Islet precursor cell (in vitro differentiated cells): ENCODE measurements around the gene MGLL.

Experiments used
- DNase-seq: peaks from one replicate; pipeline ENCODE4 v3.0.0-alpha.2; 2018

MGLL gene

GRCh38 chr3:127736801-127737539 lies 85.3 kb downstream of the MGLL start:
- DNase-seq: no peak

- DNase-seq: peak; percentile 73
Observed at GRCh38 chr3:127735767-127736693, 86.3 kb downstream of the MGLL start.

GRCh38 chr3:127734754-127735473 lies 87.4 kb downstream of the MGLL start:
- DNase-seq: peak; percentile 96

GRCh38 chr3:127734181-127734720 lies 88.1 kb downstream of the MGLL start:
- DNase-seq: no peak

GRCh38 chr3:127733781-127734180 lies 88.5 kb downstream of the MGLL start:
- DNase-seq: no peak

GRCh38 chr3:127732879-127733350 lies 89.4 kb downstream of the MGLL start:
- DNase-seq: no peak

- no peak for DNase-seq
Observed at GRCh38 chr3:127732303-127732702, 90.0 kb downstream of the MGLL start.

- DNase-seq: no peak
Observed at GRCh38 chr3:127731546-127732289, 90.6 kb downstream of the MGLL start.

- DNase-seq: no peak
Observed at GRCh38 chr3:127730666-127731295, 91.5 kb downstream of the MGLL start.

GRCh38 chr3:127730171-127730570 lies 92.1 kb downstream of the MGLL start:
- no peak for DNase-seq

- DNase-seq: no peak
Observed at GRCh38 chr3:127729556-127730056, 92.7 kb downstream of the MGLL start.

- no peak for DNase-seq
Observed at GRCh38 chr3:127728417-127729015, 93.8 kb downstream of the MGLL start.

- no peak for DNase-seq
Observed at GRCh38 chr3:127726894-127727293, 95.4 kb downstream of the MGLL start.

GRCh38 chr3:127723011-127723567 lies 99.2 kb downstream of the MGLL start:
- no peak for DNase-seq

- no peak for DNase-seq
Observed at GRCh38 chr3:127722091-127722784, 100.1 kb downstream of the MGLL start.

GRCh38 chr3:127720985-127721935 lies 101.1 kb downstream of the MGLL start:
- no peak for DNase-seq

GRCh38 chr3:127720161-127720823 lies 102.0 kb downstream of the MGLL start:
- no peak for DNase-seq

GRCh38 chr3:127719369-127719768 lies 102.9 kb downstream of the MGLL start:
- DNase-seq: no peak
